Sciatic nerve (tissue), 2 donors: ENCODE results near the gene AP1G2. TPM values are rescaled to one million over a fixed set of nuclear protein-coding genes. Genes with fewer than 3 reads are reported as not detected.
"Not testable (repeated sequence)": the region's sequence is repeated elsewhere in the genome, so short reads cannot be mapped to it uniquely, and the experiment has no call there.

Experiments used
- ATAC-seq: fragments of 200-7000 bp; cut with Tn5 transposase; one replicate; pipeline ENCODE4 v1.9.1; 2020; ENCODE audit warnings: mild to moderate bottlenecking, moderate library complexity
- DNase-seq: peaks from one replicate; pipeline ENCODE4 v3.0.0-alpha.2; 2020; ENCODE audit warnings: low spot score
- intact Hi-C: fragments of 100-400 bp; cut with DNase I; formaldehyde crosslinking; loops from one replicate; pipeline ENCODE4 v1.14.2; 2022
- total RNA-seq: library from RNA; stranded (reverse); fragmentation: NEBNext Ultra II Directional; extraction: Animal tissue kit (Norgen Biotek cat#: 25700); gene quantifications from one replicate; pipeline ENCODE4 v1.2.1, GENCODE V29; 2021
- donor health status: DM: no; HTN: no; CAD: no.
- donor health status: DM: no; HTN: no; CAD: no.

The AP1G2 gene
- total RNA-seq, 1 donor from 2014 or later: 59.6 TPM

DNA sequence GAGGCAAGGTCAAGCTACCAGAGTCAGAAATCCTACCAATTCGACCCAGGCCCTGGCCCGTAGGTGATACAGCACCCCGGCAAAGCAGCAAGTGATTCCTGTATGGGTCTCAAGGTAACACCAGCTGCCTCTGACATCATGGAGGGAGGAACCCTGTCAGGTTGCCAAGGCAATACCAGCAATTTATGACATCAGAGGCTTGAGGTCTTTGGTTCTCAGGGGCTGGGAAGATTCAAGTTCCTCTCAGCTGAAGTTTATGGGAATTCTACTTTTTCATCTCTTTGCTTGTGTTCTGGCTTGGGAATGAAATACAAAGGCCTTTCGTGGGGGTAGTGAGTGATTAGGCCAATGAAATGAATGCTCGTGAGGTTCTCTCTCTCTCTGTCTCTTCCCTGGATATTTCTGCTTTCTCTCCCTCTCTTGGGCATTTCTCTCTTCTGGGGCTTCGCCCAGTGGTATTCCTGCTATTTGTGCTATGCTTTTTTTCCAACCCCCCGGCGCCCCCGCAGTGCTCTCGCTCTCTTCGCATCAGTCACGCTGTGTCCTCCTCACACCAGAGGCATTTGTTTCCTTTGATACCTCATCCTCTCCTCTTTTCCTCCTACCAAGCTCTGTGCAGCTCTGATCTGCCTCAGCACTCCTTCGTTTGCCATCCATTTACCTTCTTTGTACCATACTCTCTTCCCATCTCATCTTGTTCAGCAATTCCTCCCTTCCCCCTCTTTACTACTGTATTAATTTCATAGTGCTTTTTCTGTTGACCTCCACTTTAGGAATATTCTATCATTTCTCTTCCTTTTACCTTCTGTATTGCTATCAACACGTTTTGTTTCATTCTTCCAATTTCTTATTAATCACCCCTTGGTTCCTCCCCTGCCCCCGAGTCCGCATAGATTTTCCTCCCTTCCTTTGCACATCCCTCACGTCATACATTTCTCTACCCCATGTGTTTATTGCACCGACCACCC lies 19.0 kb downstream of the AP1G2 start:
- DNase-seq (no peak), ATAC-seq (no peak)
- intact Hi-C loops: no loop called here

- intact Hi-C loops: no loop called here
- no peak for DNase-seq
These were observed 19.7 kb downstream of the AP1G2 start for GRCh38 chr14:23547924-23548323.

DNA sequence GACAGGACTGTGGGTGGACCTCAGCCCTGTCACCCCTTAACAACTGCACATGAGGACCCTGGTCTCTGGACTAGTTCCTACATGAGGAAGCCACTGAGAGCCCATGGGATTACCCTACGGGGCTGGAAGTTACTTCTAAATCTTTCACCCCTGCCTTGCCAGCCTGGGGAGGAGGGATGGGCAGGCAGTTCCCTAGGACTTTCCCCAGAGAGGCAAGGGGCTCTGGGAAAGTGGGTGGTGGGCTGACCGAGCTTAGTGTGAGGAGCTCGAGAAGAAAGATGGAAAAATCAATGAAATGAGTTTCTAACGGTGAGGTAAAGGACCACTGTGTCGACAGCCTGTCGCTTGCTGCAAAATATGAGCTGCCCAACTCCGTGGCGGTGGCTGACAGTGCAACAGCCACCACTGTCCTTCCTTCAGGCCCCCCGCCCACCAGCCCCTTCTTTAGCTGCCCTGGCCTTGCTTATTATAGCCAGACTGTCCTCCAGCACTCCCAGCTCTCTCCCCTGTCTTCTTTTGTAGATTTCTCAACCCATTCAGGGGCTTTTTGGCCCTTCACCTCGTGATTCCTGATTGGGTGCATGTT lies 21.0 kb downstream of the AP1G2 start:
- DNase-seq (no peak), ATAC-seq (no peak)
- intact Hi-C loops: no loop called here

More at GRCh38 chr14:23547924-23548323, 19.7 kb downstream of the AP1G2 start:
- ATAC-seq: no peak

- intact Hi-C loops: no loop called here
- ATAC-seq (no peak), DNase-seq (no peak)
These were observed 21.7 kb downstream of the AP1G2 start for GRCh38 chr14:23545740-23546365.

- peak; percentile 92 for ATAC-seq
- no peak for DNase-seq
- intact Hi-C loops: no loop called here
These were observed 22.8 kb downstream of the AP1G2 start for GRCh38 chr14:23544511-23545447.

- DNase-seq (no peak), ATAC-seq (no peak)
- intact Hi-C loops: no loop called here
These were observed 24.2 kb downstream of the AP1G2 start for GRCh38 chr14:23543403-23543802.

GRCh38 chr14:23542261-23542660 lies 25.3 kb downstream of the AP1G2 start:
- DNase-seq (no peak), ATAC-seq (no peak)
- intact Hi-C loops: no loop called here

- intact Hi-C loops: no loop called here
- no peak for ATAC-seq
These were observed 27.5 kb downstream of the AP1G2 start for GRCh38 chr14:23540141-23540469.

GRCh38 chr14:23539248-23540140 lies 28.1 kb downstream of the AP1G2 start:
- peak; percentile 71 for ATAC-seq
- intact Hi-C loops: no loop called here
- no peak for DNase-seq

More at GRCh38 chr14:23540141-23540469, 27.5 kb downstream of the AP1G2 start:
- no peak for DNase-seq

- intact Hi-C loops: no loop called here
- no peak for DNase-seq
- ATAC-seq: peak; percentile 53
These were observed 28.8 kb downstream of the AP1G2 start for GRCh38 chr14:23538785-23539184.

DNA sequence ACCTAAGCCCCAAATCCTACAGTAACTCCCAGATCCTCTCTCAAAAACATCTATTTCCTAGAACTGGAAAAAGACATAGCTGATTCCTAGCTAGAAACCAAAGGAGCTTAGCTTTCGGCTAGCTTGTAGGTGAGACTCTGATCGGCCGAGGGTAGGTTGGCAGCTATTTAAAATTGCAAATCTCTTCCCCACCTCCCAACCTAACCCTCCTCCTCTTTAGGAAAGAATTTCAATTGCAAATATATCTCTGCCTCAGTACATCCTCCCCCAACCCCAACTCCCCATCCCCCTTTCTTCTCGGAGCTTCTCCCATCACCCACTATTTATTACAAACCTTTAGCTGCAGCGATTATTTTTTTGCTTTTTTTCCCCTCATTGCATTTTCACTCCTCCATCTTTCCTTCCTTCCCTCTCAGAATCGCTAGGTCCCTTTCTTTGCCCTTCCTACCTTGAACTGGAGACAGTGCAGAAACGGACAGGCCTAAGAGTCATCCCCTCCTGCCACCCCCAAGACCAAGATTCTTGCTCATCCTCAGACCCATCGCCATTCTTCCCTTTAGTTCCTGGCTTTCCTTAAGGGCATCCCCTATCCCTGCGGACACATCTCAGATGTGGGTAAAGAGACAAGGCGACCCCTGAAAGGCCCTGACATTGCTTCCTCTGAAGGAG lies 29.4 kb downstream of the AP1G2 start:
- intact Hi-C loops: no loop called here
- ATAC-seq: no peak
- no peak for DNase-seq

DNA sequence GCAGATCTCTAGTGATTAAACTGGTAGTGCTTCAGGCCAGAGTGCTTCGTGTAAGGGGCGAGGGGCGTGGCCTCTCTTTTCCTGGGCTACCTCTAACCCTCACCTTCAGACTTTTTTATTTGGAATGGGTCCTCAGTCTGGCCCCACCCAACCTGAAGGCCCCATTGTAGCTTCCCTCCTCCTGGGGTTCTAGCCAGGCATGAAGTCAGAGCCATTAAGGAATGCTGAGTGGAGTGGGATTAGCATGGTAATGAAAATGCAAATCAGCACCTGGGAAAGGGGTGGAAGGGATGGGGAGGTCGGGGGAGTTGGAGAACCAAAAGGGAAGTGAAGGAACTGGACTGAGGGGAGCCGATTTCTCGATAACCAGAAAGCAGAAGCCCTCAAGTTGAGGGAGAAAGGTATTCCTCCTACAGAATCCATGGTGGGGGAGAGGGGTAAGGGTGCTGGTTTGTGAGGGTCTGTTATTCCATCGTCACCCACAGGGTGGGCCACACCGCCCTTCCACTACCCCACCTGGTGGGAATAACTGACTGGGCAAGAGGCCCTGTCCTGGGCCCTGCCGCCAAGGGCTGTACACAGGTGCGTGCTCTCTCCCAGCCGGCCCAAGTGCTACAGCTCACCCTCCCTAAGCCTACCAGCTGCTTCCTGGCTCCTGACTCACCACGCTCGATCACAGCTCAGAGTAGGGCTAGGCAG lies 30.1 kb downstream of the AP1G2 start:
- ATAC-seq (no peak), DNase-seq (no peak)
- intact Hi-C loops: no loop called here

- ATAC-seq, intact Hi-C loops, DNase-seq: not testable (repeated sequence)
These were observed 30.7 kb downstream of the AP1G2 start for GRCh38 chr14:23536906-23537305.

DNA sequence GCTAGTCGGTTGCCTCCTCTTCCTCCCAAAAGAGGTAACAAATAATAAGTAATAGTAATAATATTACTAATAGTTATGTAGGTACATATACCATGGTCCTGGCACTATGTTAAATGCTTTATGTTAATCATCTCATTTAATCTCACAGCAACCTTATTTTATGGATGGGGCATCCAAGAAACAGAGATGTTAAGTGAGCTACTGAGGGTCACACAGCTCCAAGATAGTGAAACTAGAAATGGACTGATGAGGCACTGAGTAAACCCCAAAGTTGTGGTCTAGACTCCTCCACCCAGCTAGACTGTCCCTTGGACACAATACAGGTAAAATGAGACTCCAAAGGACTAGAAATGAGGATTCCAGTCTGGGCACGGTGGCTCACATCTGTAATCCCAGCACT lies 31.1 kb downstream of the AP1G2 start:
- ATAC-seq: no peak
- DNase-seq: no peak
- intact Hi-C loops: no loop called here

DNA sequence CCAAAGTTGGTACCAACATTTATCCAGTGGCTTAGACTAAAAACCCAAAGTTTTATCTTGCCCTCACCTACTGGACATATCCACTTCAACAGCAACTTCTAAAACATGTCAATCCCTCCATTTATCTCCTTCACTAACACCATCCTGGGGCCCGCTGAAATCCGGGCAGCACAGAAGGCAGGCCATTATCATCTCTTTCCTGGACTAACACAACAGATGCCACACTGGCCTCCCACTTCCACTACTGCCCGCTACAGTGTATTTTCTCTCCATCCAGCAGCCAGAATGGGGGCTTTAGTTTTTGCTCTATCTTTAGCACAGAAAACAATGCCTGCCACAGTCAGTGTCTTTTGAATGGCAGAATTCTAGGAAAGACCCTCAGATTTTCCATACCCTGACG lies 31.6 kb downstream of the AP1G2 start:
- no peak for DNase-seq
- ATAC-seq: no peak
- intact Hi-C loops: no loop called here

DNA sequence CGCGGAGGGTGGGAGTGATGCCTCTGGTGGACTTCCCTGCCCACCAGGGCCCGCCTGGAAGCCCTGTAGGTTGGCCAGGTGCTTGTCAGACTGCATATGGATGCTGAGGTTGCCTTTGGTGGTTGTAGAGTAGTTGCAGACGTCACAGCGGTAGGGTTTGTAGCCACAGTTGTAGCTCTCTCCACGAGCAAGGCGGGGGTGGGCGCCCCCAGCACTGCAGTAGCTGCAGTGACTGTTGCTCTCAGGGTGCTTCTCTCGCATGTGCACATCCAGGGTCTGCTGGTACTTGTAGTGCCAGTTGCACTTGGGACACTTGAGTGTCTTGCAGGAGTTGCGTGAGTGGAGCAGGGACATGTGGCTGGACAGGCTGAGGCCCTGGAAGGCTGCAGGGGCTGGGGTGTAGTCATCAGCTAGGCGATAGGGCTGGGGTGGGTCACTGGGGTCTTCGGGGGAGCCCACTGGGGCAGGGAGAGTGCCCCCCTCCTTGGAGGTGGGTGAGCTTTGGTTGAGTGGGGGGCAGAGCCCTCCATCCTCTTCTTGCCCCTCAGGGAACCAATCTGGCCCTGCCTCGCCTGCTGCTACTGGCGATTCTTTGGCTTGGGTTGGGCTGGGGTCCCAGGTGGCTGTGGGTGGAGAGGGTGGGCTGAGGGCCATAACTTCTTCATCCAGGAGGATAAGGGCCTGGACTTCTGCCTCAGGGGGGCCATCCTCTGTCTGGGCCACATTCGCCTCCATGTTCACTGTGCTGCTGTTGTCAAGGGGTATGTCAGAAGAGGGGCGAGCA lies 33.7 kb downstream of the AP1G2 start:
- no peak for DNase-seq
- intact Hi-C loops: no loop called here
- no peak for ATAC-seq
